ENCODE data around the gene ZNF283. TPM values are rescaled to one million over a fixed set of nuclear protein-coding genes. Genes with fewer than 3 reads are reported as not detected.

ZNF283 gene
- total and polyA plus RNA-seq, 2 of the 13 experiments (the other 11 are each of a cell fraction or from before 2014, with no cell fraction given): 2.0 to 11.1 TPM

DNA sequence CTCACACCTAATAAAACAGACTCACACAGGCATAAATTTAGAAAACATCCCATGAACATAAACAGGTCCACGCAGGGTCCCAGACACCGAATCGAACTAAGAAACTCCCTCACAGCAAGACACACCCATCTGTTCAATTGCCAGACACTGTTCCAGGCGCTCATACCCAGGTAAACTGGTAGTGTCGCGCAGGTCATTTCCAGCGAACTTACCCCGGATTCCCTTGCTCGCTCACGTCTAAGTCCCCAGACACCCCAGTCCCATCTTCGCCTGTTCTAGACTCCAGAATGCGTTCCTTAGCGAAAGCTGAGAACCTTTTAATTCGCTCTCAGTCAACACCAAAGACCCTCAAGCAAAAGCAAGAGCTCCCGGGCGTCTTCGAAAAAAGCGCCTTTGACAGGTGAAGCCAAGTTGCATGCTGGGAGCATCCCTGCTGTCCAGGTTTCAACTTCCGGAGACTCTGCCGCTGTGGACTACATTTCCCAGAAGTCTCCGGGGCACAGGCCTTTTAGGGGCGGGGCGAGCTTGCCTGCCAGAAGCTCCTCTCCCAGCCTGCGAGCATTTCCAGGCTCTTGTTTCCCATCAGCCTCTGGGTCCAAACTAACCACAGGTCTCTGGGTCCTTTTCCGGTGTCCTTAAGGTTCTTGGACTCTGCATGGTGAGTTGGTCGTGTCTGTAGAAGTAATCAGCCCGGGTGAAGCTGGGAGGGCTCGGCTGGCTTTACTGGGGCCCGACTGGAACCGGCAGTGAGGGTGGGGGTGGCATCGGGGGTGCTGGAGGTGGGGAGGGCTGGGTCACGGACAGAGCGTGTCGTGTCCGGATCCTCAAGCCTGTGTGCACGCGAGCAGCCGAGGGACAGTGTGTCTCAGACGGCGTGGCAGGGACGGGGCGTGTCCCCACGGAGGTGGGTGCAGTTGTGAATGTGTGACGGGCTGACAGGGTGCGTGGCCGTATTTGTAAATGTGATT lies at the start of gene ZNF283 (continued):
- TF ChIP-seq, protein P1, sequence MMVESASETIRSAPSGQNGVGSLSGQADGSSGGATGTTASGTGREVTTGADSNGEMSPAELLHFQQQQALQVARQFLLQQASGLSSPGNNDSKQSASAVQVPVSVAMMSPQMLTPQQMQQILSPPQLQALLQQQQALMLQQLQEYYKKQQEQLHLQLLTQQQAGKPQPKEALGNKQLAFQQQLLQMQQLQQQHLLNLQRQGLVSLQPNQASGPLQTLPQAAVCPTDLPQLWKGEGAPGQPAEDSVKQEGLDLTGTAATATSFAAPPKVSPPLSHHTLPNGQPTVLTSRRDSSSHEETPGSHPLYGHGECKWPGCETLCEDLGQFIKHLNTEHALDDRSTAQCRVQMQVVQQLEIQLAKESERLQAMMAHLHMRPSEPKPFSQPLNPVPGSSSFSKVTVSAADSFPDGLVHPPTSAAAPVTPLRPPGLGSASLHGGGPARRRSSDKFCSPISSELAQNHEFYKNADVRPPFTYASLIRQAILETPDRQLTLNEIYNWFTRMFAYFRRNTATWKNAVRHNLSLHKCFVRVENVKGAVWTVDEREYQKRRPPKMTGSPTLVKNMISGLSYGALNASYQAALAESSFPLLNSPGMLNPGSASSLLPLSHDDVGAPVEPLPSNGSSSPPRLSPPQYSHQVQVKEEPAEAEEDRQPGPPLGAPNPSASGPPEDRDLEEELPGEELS (CRISPR knock-in tag; IDR thresholded peaks at IDR 0.05): no peak
- TF ChIP-seq CERS6 (CRISPR knock-in tag; IDR thresholded peaks at IDR 0.05): no peak
- TF ChIP-seq YY1 (IDR thresholded peaks at IDR 0.05; ENCODE audit: insufficient read depth, insufficient replicate concordance, low read depth, low read length): peak; percentile 13
- no peak for TF ChIP-seq CBX1 (IDR thresholded peaks at IDR 0.05; ENCODE audit: low read depth)
- peak; percentile 35; the same call in 1 of the 2 replicates for TF ChIP-seq ZNF274 (CRISPR knock-in tag; IDR thresholded peaks at IDR 0.05)
- TF ChIP-seq, protein P2, sequence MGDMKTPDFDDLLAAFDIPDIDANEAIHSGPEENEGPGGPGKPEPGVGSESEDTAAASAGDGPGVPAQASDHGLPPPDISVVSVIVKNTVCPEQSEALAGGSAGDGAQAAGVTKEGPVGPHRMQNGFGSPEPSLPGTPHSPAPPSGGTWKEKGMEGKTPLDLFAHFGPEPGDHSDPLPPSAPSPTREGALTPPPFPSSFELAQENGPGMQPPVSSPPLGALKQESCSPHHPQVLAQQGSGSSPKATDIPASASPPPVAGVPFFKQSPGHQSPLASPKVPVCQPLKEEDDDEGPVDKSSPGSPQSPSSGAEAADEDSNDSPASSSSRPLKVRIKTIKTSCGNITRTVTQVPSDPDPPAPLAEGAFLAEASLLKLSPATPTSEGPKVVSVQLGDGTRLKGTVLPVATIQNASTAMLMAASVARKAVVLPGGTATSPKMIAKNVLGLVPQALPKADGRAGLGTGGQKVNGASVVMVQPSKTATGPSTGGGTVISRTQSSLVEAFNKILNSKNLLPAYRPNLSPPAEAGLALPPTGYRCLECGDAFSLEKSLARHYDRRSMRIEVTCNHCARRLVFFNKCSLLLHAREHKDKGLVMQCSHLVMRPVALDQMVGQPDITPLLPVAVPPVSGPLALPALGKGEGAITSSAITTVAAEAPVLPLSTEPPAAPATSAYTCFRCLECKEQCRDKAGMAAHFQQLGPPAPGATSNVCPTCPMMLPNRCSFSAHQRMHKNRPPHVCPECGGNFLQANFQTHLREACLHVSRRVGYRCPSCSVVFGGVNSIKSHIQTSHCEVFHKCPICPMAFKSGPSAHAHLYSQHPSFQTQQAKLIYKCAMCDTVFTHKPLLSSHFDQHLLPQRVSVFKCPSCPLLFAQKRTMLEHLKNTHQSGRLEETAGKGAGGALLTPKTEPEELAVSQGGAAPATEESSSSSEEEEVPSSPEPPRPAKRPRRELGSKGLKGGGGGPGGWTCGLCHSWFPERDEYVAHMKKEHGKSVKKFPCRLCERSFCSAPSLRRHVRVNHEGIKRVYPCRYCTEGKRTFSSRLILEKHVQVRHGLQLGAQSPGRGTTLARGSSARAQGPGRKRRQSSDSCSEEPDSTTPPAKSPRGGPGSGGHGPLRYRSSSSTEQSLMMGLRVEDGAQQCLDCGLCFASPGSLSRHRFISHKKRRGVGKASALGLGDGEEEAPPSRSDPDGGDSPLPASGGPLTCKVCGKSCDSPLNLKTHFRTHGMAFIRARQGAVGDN (CRISPR knock-in tag; IDR thresholded peaks at IDR 0.05): peak; percentile 61
- peak; percentile 79 for TF ChIP-seq GATAD1 (CRISPR knock-in tag; IDR thresholded peaks at IDR 0.05)
- TF ChIP-seq NR2C2 (CRISPR knock-in tag; IDR thresholded peaks at IDR 0.05; ENCODE audit: borderline replicate concordance): peak; percentile 81
- no peak for TF ChIP-seq ZNF510 (CRISPR knock-in tag; IDR thresholded peaks at IDR 0.05; ENCODE audit: low read depth)
- no peak for TF ChIP-seq SRY (CRISPR knock-in tag; IDR thresholded peaks at IDR 0.05)
- 0 out of 2 replicates have a peak, but pooled peaks have one; percentile 22 for TF ChIP-seq ZNF331 (CRISPR knock-in tag; IDR thresholded peaks at IDR 0.05)
- no peak for TF ChIP-seq IKZF1 (IDR thresholded peaks at IDR 0.05)
- TF ChIP-seq ZNF343 (CRISPR knock-in tag; IDR thresholded peaks at IDR 0.05): 0 out of 2 replicates have a peak, but pooled peaks have one; percentile 31
- TF ChIP-seq, protein P3, sequence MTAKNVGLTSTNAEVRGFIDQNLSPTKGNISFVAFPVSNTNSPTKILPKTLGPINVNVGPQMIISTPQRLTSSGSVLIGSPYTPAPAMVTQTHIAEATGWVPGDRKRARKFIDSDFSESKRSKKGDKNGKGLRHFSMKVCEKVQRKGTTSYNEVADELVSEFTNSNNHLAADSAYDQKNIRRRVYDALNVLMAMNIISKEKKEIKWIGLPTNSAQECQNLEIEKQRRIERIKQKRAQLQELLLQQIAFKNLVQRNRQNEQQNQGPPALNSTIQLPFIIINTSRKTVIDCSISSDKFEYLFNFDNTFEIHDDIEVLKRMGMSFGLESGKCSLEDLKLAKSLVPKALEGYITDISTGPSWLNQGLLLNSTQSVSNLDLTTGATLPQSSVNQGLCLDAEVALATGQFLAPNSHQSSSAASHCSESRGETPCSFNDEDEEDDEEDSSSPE (CRISPR knock-in tag; IDR thresholded peaks at IDR 0.05): peak; percentile 80
- no peak for TF ChIP-seq HOXA5 (CRISPR knock-in tag; IDR thresholded peaks at IDR 0.05)
- TF ChIP-seq ZNF335 (CRISPR knock-in tag; IDR thresholded peaks at IDR 0.05): peak; percentile 53; the same call in 1 of the 2 replicates
- peak; percentile 26; the same call in 1 of the 2 replicates for TF ChIP-seq KMT2A (CRISPR knock-in tag; IDR thresholded peaks at IDR 0.05)
- 0 out of 2 replicates have a peak, but pooled peaks have one; percentile 45 for TF ChIP-seq ZNF333 (CRISPR knock-in tag; IDR thresholded peaks at IDR 0.05; ENCODE audit: borderline replicate concordance)
- TF ChIP-seq PRMT3 (CRISPR knock-in tag; IDR thresholded peaks at IDR 0.05; ENCODE audit: borderline replicate concordance, low read depth): no peak
- TF ChIP-seq, protein P4, sequence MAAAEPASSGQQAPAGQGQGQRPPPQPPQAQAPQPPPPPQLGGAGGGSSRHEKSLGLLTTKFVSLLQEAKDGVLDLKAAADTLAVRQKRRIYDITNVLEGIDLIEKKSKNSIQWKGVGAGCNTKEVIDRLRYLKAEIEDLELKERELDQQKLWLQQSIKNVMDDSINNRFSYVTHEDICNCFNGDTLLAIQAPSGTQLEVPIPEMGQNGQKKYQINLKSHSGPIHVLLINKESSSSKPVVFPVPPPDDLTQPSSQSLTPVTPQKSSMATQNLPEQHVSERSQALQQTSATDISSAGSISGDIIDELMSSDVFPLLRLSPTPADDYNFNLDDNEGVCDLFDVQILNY (CRISPR knock-in tag; conservative IDR thresholded peaks at IDR 0.05): 0 out of 2 replicates have a peak, but pooled peaks have one; percentile 55

All from HepG2 (cell line).